ENCODE measurements around the gene PSMB9.
A peak's percentile ranks its signal among the peaks of the same experiment; 100 is the strongest.

PSMB9 gene

DNA sequence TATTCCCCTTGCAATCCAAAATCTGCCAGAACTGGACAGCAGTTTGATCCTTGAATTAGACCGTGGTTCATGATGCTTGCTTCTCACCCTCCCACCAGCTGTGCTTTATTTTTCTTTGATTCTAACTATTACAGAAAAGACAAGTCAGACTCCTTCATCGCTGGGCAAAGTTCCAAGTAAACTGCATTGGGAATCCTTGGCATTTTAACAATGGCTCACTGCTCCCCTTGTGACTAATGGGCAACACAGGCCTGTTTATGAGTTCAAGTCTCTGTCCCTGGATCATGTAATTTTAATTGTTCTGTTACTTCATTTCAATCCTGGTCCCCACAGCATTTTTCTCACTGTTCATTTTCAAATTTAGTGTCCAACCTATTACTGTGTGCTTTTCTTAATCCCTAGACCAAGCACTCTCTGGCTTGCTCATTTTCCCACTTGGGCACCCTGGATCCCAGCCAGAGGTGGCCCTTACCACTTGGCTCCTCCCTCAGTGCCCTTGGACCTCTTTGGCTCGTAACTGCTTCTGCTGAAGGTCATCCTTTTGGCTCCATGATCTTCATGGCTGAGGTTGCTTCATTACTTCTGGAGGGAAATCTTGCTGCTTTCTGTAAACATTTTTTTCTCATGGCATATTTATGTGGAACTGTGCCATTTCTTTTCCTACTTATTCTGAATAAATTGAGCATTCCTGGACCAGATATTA is 32.8 kb downstream of the PSMB9 start:
- H3K4me3 ChIP-seq (ENCODE audit: low read length): no peak overlapping the region
- TF ChIP-seq, protein P1, sequence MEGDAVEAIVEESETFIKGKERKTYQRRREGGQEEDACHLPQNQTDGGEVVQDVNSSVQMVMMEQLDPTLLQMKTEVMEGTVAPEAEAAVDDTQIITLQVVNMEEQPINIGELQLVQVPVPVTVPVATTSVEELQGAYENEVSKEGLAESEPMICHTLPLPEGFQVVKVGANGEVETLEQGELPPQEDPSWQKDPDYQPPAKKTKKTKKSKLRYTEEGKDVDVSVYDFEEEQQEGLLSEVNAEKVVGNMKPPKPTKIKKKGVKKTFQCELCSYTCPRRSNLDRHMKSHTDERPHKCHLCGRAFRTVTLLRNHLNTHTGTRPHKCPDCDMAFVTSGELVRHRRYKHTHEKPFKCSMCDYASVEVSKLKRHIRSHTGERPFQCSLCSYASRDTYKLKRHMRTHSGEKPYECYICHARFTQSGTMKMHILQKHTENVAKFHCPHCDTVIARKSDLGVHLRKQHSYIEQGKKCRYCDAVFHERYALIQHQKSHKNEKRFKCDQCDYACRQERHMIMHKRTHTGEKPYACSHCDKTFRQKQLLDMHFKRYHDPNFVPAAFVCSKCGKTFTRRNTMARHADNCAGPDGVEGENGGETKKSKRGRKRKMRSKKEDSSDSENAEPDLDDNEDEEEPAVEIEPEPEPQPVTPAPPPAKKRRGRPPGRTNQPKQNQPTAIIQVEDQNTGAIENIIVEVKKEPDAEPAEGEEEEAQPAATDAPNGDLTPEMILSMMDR (conservative IDR thresholded peaks at IDR 0.05; ENCODE audit: low read depth, low read length): no peak
- DNase-seq (ENCODE audit: low read depth): no peak

DNA sequence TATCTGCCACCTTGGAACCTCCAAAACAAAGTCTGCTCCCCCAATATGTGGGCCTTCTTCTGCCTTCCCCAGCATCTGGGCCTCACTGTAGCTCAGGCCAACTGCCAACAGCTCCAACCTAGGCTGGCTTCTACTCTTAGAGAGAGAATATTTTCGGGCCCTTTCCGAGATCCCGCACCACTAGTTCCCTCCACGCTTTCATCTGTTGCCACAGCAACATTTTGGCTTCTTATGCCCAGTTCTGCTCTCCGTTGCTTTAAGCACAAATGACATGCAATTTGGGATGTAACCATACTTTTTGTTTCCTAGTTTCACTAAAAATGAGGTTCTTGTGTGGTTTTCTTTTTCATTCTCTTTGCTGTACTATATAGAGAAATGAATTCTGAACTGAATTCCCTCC is 33.6 kb downstream of the PSMB9 start:
- TF ChIP-seq, protein P1 (conservative IDR thresholded peaks at IDR 0.05; ENCODE audit: low read depth, low read length): no peak
- no peak overlapping the region for H3K4me3 ChIP-seq (ENCODE audit: low read length)
- DNase-seq (ENCODE audit: low read depth): no peak

DNA sequence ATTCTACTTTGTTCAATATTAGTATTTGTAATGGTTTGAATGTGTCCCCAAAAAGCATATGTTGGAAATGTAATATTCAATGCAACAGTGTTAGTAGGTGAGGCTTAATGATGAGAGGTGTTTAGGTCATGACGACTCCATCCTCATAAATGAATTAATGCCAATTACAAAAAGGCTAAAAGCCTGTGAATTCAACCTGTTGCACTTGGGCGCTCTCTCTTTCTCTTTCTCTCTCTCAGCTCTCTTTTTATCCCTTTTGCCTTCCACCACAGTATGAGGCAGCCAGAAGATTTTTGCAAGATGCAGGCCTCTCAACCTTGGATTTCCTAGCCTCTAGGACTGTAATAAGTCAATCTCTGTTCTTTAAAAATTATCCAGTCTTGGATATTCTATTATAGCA is 34.6 kb downstream of the PSMB9 start:
- TF ChIP-seq, protein P1 (conservative IDR thresholded peaks at IDR 0.05; ENCODE audit: low read depth, low read length): no peak
- no peak overlapping the region for H3K4me3 ChIP-seq (ENCODE audit: low read length)
- no peak for DNase-seq (ENCODE audit: low read depth)

DNA sequence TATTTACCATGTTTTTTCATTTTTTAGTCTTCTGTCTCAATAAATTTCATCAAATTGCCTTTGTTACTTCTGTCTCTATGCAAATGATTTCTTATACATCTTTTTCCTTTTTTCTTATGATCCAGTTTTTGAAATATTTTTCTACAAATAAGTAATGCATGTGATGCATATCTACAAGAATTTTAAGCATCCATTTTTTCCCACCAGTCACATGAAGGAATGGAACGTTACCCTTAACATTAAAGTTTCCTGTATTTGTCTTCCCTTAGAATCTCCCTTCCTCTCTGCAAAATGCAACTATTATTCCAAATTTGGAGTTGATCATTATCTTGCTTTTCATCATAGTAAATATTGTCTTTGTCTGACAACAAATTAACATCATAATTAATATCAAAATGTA is 35.5 kb downstream of the PSMB9 start:
- no peak for DNase-seq (ENCODE audit: low read depth)
- TF ChIP-seq, protein P1 (conservative IDR thresholded peaks at IDR 0.05; ENCODE audit: low read depth, low read length): no peak
- no peak overlapping the region for H3K4me3 ChIP-seq (ENCODE audit: low read length)

DNA sequence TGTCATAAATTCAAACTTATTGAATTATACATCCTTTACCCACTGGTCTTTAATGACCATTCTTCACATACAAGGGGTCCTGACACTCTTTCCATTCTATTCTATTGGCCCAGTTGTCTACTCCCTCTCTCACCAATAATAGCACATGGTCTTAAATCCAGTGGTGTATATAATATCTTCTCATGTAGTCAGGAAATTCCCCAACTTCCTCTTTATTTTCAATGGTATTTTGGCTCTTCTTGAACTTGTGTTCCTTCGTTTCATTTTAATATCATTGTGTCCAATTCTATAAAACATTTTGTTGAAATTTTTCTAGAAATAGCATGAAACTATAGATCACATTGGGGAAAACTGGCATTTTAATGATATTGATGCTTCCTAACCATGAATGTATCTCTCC is 36.8 kb downstream of the PSMB9 start:
- no peak for DNase-seq (ENCODE audit: low read depth)
- no peak overlapping the region for H3K4me3 ChIP-seq (ENCODE audit: low read length)
- TF ChIP-seq, protein P1 (conservative IDR thresholded peaks at IDR 0.05; ENCODE audit: low read depth, low read length): no peak

DNA sequence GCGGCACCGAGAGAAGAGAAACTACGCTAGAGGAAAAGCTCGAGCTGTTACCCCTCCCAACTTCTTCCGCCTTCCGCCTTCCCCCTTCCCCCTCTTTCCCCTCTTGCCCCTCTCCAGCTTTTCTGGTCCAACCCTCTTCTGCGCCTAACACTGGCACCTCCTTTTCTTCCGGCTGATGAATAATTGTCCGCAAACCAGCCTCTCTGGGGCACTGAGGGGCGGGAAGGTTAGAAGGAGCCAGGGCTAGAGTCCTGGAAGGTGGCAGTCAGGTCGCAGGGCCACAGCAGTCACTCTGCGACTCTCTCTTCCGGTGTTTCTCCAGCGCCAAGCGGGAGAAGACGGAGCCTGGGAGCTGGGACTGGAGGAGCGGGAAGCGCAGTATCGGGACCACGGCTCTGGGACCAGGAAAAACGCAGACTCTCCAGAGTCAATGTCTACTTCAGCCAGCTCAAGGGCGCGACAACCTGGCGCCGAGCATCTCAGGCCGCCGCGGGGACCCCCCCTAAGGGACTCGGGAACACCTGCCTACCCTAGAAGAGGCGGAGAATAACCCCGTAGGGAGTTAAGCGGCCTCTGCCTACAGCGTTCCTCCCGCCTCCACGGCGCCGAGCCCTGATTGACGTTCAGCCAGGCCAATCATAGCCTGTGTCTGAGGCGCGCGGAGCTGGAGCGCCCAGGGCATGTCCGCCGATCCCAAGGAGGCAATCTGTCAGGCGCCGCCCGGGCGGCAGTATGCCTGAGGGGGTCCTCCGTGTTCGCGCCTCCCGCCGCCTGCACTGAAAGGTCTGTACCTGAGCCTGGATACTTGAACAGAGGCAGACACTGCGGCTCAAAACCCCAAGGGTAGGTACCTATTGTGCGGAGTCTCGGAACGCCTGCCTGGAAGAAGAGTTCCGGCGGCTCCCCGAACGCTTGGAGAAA is 40.4 kb downstream of the PSMB9 start:
- TF ChIP-seq, protein P1 (conservative IDR thresholded peaks at IDR 0.05; ENCODE audit: low read depth, low read length): no peak

More for the DNA sequence above, 40.4 kb downstream of the PSMB9 start:
- peak overlapping the region; percentile 73 for H3K4me3 ChIP-seq (ENCODE audit: low read length)
- DNase-seq (ENCODE audit: low read depth): peak; percentile 51
